Measurements from ENCODE around the gene EXOC4. TPM values are rescaled to one million over a fixed set of nuclear protein-coding genes. Genes with fewer than 3 reads are reported as not detected.

EXOC4 gene
- total RNA-seq, 1 donor from 2014 or later: 84.0 TPM

GRCh38 chr7:133409421-133409820 is 156.5 kb downstream of the EXOC4 start:
- TF ChIP-seq, protein P1, sequence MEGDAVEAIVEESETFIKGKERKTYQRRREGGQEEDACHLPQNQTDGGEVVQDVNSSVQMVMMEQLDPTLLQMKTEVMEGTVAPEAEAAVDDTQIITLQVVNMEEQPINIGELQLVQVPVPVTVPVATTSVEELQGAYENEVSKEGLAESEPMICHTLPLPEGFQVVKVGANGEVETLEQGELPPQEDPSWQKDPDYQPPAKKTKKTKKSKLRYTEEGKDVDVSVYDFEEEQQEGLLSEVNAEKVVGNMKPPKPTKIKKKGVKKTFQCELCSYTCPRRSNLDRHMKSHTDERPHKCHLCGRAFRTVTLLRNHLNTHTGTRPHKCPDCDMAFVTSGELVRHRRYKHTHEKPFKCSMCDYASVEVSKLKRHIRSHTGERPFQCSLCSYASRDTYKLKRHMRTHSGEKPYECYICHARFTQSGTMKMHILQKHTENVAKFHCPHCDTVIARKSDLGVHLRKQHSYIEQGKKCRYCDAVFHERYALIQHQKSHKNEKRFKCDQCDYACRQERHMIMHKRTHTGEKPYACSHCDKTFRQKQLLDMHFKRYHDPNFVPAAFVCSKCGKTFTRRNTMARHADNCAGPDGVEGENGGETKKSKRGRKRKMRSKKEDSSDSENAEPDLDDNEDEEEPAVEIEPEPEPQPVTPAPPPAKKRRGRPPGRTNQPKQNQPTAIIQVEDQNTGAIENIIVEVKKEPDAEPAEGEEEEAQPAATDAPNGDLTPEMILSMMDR (IDR thresholded peaks at IDR 0.05; ENCODE audit: insufficient read depth, low read length, severe bottlenecking): no peak
- H3K27me3 ChIP-seq (ENCODE audit: control insufficient read depth, insufficient read depth, low read length): no peaks in the 10 kb centered on the region
- no peaks in the 10 kb centered on the region for H3K36me3 ChIP-seq (ENCODE audit: control insufficient read depth, insufficient read depth, low read length)
- no peak overlapping the region for H3K4me3 ChIP-seq (ENCODE audit: low read depth, low read length)
- FAIRE-seq (no peak), DNase-seq (ENCODE audit: low read depth) (no peak)

- no peak for DNase-seq (ENCODE audit: low read depth)
- Histone ChIP-seq H3K36me3 (ENCODE audit: control insufficient read depth, insufficient read depth, low read length) (no peaks in the 10 kb centered on the region), H3K27me3 (ENCODE audit: control insufficient read depth, insufficient read depth, low read length) (no peaks in the 10 kb centered on the region), H3K4me3 (ENCODE audit: low read depth, low read length) (no peak overlapping the region)
- FAIRE-seq: no peak
- TF ChIP-seq, protein P1 (IDR thresholded peaks at IDR 0.05; ENCODE audit: insufficient read depth, low read length, severe bottlenecking): no peak
Observed at GRCh38 chr7:133409966-133410365, 157.1 kb downstream of the EXOC4 start.

DNA sequence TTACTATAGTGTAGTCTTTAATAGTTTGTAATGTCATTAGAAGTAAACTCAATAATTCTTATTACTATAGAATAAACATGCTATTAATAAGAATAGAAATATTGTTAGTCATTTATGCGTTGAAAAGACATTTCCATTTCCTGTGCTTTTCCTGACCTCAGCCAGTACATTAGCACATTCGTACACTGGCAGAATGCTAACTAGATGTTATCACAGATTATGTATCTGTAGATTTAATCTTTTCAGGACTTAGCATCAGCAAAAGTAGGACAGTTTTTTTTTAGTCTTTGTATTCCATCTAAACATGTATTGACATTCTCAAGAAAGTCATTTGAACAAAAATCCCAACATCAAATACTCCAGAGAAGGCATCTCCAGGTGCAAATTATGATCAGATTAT is 158.5 kb downstream of the EXOC4 start:
- no peak for DNase-seq (ENCODE audit: low read depth)
- no peak for FAIRE-seq
- H3K36me3 ChIP-seq (ENCODE audit: control insufficient read depth, insufficient read depth, low read length): no peaks in the 10 kb centered on the region
- no peak overlapping the region for H3K4me3 ChIP-seq (ENCODE audit: low read depth, low read length)
- TF ChIP-seq, protein P1 (IDR thresholded peaks at IDR 0.05; ENCODE audit: insufficient read depth, low read length, severe bottlenecking): no peak
- no peaks in the 10 kb centered on the region for H3K27me3 ChIP-seq (ENCODE audit: control insufficient read depth, insufficient read depth, low read length)

DNA sequence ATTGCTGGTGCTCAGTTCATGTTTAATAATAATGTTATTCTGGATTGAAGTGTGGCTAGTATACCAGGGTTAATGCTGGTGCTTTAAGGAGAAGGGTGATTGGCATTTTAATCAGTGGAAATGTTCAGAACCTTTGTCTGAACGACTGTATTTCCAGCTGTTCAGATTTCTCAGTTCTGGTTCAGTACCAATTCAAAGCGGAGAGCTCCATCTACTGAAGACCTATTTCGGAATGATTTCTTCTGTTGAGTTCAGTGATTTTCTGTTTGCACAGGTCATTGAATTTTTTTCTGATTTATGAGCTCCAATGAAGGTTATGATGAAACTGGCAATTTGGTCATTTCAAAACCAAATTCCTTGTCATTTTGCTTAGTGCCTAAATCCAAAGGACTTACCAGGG is 160.1 kb downstream of the EXOC4 start:
- DNase-seq (ENCODE audit: low read depth): no peak

GRCh38 chr7:133419041-133419440 is 166.2 kb downstream of the EXOC4 start:
- no peak for DNase-seq (ENCODE audit: low read depth)
- TF ChIP-seq, protein P1 (IDR thresholded peaks at IDR 0.05; ENCODE audit: insufficient read depth, low read length, severe bottlenecking): no peak
- no peak for FAIRE-seq
- H3K27me3 ChIP-seq (ENCODE audit: control insufficient read depth, insufficient read depth, low read length): no peaks in the 10 kb centered on the region
- no peaks in the 10 kb centered on the region for H3K36me3 ChIP-seq (ENCODE audit: control insufficient read depth, insufficient read depth, low read length)
- no peak overlapping the region for H3K4me3 ChIP-seq (ENCODE audit: low read depth, low read length)

More for the DNA sequence above, 160.1 kb downstream of the EXOC4 start:
- no peak for FAIRE-seq
- Histone ChIP-seq H3K36me3 (ENCODE audit: control insufficient read depth, insufficient read depth, low read length) (no peaks in the 10 kb centered on the region), H3K27me3 (ENCODE audit: control insufficient read depth, insufficient read depth, low read length) (no peaks in the 10 kb centered on the region), H3K4me3 (ENCODE audit: low read depth, low read length) (no peak overlapping the region)
- TF ChIP-seq, protein P1 (IDR thresholded peaks at IDR 0.05; ENCODE audit: insufficient read depth, low read length, severe bottlenecking): no peak

- TF ChIP-seq, protein P1 (IDR thresholded peaks at IDR 0.05; ENCODE audit: insufficient read depth, low read length, severe bottlenecking): no peak
- Histone ChIP-seq H3K36me3 (ENCODE audit: control insufficient read depth, insufficient read depth, low read length) (no peaks in the 10 kb centered on the region), H3K4me3 (ENCODE audit: low read depth, low read length) (no peak overlapping the region), H3K27me3 (ENCODE audit: control insufficient read depth, insufficient read depth, low read length) (no peaks in the 10 kb centered on the region)
- FAIRE-seq (no peak), DNase-seq (ENCODE audit: low read depth) (no peak)
Observed at GRCh38 chr7:133423618-133424017, 170.7 kb downstream of the EXOC4 start.
